Uterus (tissue), 4 donors: ENCODE data around the gene LMNTD1. TPM values are rescaled to one million over a fixed set of nuclear protein-coding genes. Genes with fewer than 3 reads are reported as not detected.

Source experiments
- DNase-seq, 2 donors: peaks; one replicate each; pipeline ENCODE4 v3.0.0-alpha.2; 2019 to 2020
- H3K27ac ChIP-seq, 2 donors: fragments of 200-600 bp; sonication (generic); 1 replicate in 1 of 2; 2 replicates in 1 of 2; pipeline ENCODE4 v1.5.1; 2016 to 2018
- H3K27me3 ChIP-seq, 2 donors: fragments of 200-600 bp; sonication (generic); one replicate each; pipeline ENCODE4 v1.5.1; 2018 to 2019; ENCODE audit warnings: control low read depth in 1 of 2
- H3K36me3 ChIP-seq, 2 donors: fragments of 200-600 bp; sonication (generic); one replicate each; pipeline ENCODE4 v1.5.1; 2019; ENCODE audit warnings: control low read depth in 1 of 2
- H3K4me1 ChIP-seq, 2 donors: fragments of 200-600 bp; sonication (generic); one replicate each; pipeline ENCODE4 v1.5.1; 2018 to 2019; ENCODE audit warnings: control low read depth in 1 of 2
- H3K4me3 ChIP-seq, 2 donors: fragments of 200-600 bp; sonication (generic); 1 replicate in 1 of 2; 2 replicates in 1 of 2; pipeline ENCODE4 v1.5.1; 2018 to 2019; ENCODE audit warnings: mild to moderate bottlenecking in 1 of 2
- H3K9me3 ChIP-seq, 2 donors: fragments of 200-600 bp; sonication (generic); one replicate each; pipeline ENCODE4 v1.5.1; 2019; ENCODE audit warnings: control low read depth in 1 of 2
- CTCF ChIP-seq, 4 experiments: fragments of 200-600 bp in 2 of 4; fragments of 450-650 bp in 2 of 4; sonication (generic) in 2 of 4; IDR thresholded peaks; one replicate each; pipeline ENCODE4 v1.5.1; 2016 to 2019; ENCODE audit warnings: antibody characterized with exemption in 4 of 4, mild to moderate bottlenecking in 2 of 4, moderate library complexity in 1 of 4
- POLR2A ChIP-seq, 2 donors: fragments of 450-650 bp; IDR thresholded peaks; one replicate each; pipeline ENCODE4 v1.6.1; 2016; ENCODE audit warnings: antibody characterized with exemption in 2 of 2, mild to moderate bottlenecking in 1 of 2, moderate library complexity in 1 of 2
- intact Hi-C: fragments of 100-400 bp; cut with DNase I; formaldehyde crosslinking; loops from one replicate; pipeline ENCODE4 v1.15.1; 2023; ENCODE audit warnings: low total_unique reads
- total RNA-seq, 4 donors: library from RNA; depleted of rRNA in 3 of 4; stranded (reverse); fragments of >200 nt in 3 of 4; gene quantifications; one replicate each; pipeline versions ENCODE4 v1.1.0 to v1.2.4, GENCODE V29; 2014 to 2023
- donor health status: DM: yes; HTN: yes; CAD: no.

The LMNTD1 gene
- total RNA-seq, 4 donors from 2014 or later = 6.6 TPM; not detected in 3

GRCh38 chr12:25456474-25456873, 96.6 kb downstream of the LMNTD1 start:
- Histone ChIP-seq H3K36me3 (no peaks in the 10 kb centered on the region), H3K4me1 (no peaks in the 10 kb centered on the region), H3K4me3 (no peak overlapping the region), H3K9me3 (no peaks in the 10 kb centered on the region), H3K27ac (no peak overlapping the region), H3K27me3 (no peaks in the 10 kb centered on the region)
- TF ChIP-seq POLR2A (IDR thresholded peaks at IDR 0.05) (no peak), CTCF (IDR thresholded peaks at IDR 0.05) (no peak)
- intact Hi-C loops = no loop called here
- DNase-seq = no peak

- no peak for TF ChIP-seq CTCF (IDR thresholded peaks at IDR 0.05)
- no peak for TF ChIP-seq POLR2A (IDR thresholded peaks at IDR 0.05)
- Histone ChIP-seq H3K9me3 (no peaks in the 10 kb centered on the region), H3K4me3 (no peak overlapping the region), H3K27ac (no peak overlapping the region), H3K4me1 (no peaks in the 10 kb centered on the region), H3K36me3 (no peaks in the 10 kb centered on the region), H3K27me3 (no peaks in the 10 kb centered on the region)
- DNase-seq = no peak
- intact Hi-C loops = no loop called here
Measured at GRCh38 chr12:25455696-25456095, 97.4 kb downstream of the LMNTD1 start.

GRCh38 chr12:25449007-25449406, 104.1 kb downstream of the LMNTD1 start:
- Histone ChIP-seq H3K27me3 (no peaks in the 10 kb centered on the region), H3K36me3 (no peaks in the 10 kb centered on the region), H3K4me3 (no peak overlapping the region), H3K4me1 (no peaks in the 10 kb centered on the region), H3K27ac (no peak overlapping the region), H3K9me3 (no peaks in the 10 kb centered on the region)
- no peak for TF ChIP-seq CTCF (IDR thresholded peaks at IDR 0.05)
- no peak for TF ChIP-seq POLR2A (IDR thresholded peaks at IDR 0.05)
- intact Hi-C loops = no loop called here
- no peak for DNase-seq

- intact Hi-C loops = no loop called here
- Histone ChIP-seq H3K27ac (no peak overlapping the region), H3K27me3 (no peaks in the 10 kb centered on the region), H3K36me3 (no peaks in the 10 kb centered on the region), H3K4me1 (no peaks in the 10 kb centered on the region), H3K4me3 (no peak overlapping the region), H3K9me3 (no peaks in the 10 kb centered on the region)
- DNase-seq = no peak
- TF ChIP-seq CTCF (IDR thresholded peaks at IDR 0.05) (no peak), POLR2A (IDR thresholded peaks at IDR 0.05) (no peak)
Measured at GRCh38 chr12:25447046-25447445, 106.0 kb downstream of the LMNTD1 start.

GRCh38 chr12:25438638-25439037, 114.4 kb downstream of the LMNTD1 start:
- intact Hi-C loops = no loop called here

More at GRCh38 chr12:25438638-25439037, 114.4 kb downstream of the LMNTD1 start:
- DNase-seq = no peak
- Histone ChIP-seq H3K4me1 (no peaks in the 10 kb centered on the region), H3K9me3 (no peaks in the 10 kb centered on the region), H3K4me3 (no peak overlapping the region), H3K27me3 (no peaks in the 10 kb centered on the region), H3K36me3 (no peaks in the 10 kb centered on the region), H3K27ac (no peak overlapping the region)
- no peak for TF ChIP-seq CTCF (IDR thresholded peaks at IDR 0.05)
- TF ChIP-seq POLR2A (IDR thresholded peaks at IDR 0.05) = no peak
